ENCODE results near the gene RPL15. TPM values are rescaled to one million over a fixed set of nuclear protein-coding genes. Genes with fewer than 3 reads are reported as not detected.

The RPL15 gene
- total RNA-seq, 1 donor from 2014 or later, result 5,928 TPM

- Histone ChIP-seq H3K4me2 (no peak overlapping the region), H3K27ac (no peak overlapping the region), H3K9ac (no peak overlapping the region), H4K20me1 (ENCODE audit: low read depth) (peaks cover 65% of the 10 kb centered on the region), H3K4me3 (no peak overlapping the region), H3K4me1 (no peaks in the 10 kb centered on the region), H2AFZ (replicated peaks) (no peak overlapping the region), H3K9me3 (ENCODE audit: low read depth) (no peaks in the 10 kb centered on the region), H3K36me3 (peaks cover 17% of the 10 kb centered on the region), H3F3A (ENCODE audit: low read depth) (peaks cover 30% of the 10 kb centered on the region), H3K79me2 (ENCODE audit: low read depth) (peaks cover 99% of the 10 kb centered on the region), H3K27me3 (no peaks in the 10 kb centered on the region)
- DNase-seq (ENCODE audit: low spot score), result no peak
- H3K4me3 Mint-ChIP-seq, result no peak overlapping the region
- TF ChIP-seq EZH2phosphoT487 (IDR thresholded peaks at IDR 0.05) (no peak), EZH2 (IDR thresholded peaks at IDR 0.05) (no peak), CTCF (IDR thresholded peaks at IDR 0.05) (no peak)
- H3K27ac Mint-ChIP-seq, result no peak overlapping the region
- H3K4me1 Mint-ChIP-seq, result peaks cover 9% of the 10 kb centered on the region
- H3K9me3 Mint-ChIP-seq, result no peaks in the 10 kb centered on the region
- no peaks in the 10 kb centered on the region for H3K27me3 Mint-ChIP-seq (ENCODE audit: insufficient read depth, low read depth)
- H3K36me3 Mint-ChIP-seq, result peaks cover 24% of the 10 kb centered on the region
These were observed 31.7 kb upstream of the RPL15 start for GRCh38 chr3:23885210-23885609.

- H3K4me1 Mint-ChIP-seq, result peaks cover 13% of the 10 kb centered on the region
- no peak overlapping the region for H3K9ac ChIP-seq
- peak overlapping the region; percentile 66 for H3K27ac ChIP-seq
- no peak overlapping the region for H3K4me3 Mint-ChIP-seq
- H3K9me3 Mint-ChIP-seq, result no peaks in the 10 kb centered on the region
- H3K36me3 Mint-ChIP-seq, result peaks cover 21% of the 10 kb centered on the region
- no peaks in the 10 kb centered on the region for H3K9me3 ChIP-seq (ENCODE audit: low read depth)
- peaks cover 30% of the 10 kb centered on the region for H3F3A ChIP-seq (ENCODE audit: low read depth)
- H3K4me1 ChIP-seq, result no peaks in the 10 kb centered on the region
- no peak for DNase-seq (ENCODE audit: low spot score)
- H3K27me3 Mint-ChIP-seq (ENCODE audit: insufficient read depth, low read depth), result no peaks in the 10 kb centered on the region
- no peak overlapping the region for H3K4me2 ChIP-seq
- no peak overlapping the region for H2AFZ ChIP-seq (replicated peaks)
- H3K27ac Mint-ChIP-seq, result no peak overlapping the region
- no peaks in the 10 kb centered on the region for H3K27me3 ChIP-seq
- H4K20me1 ChIP-seq (ENCODE audit: low read depth), result peaks cover 72% of the 10 kb centered on the region
- H3K4me3 ChIP-seq, result no peak overlapping the region
- peaks cover 23% of the 10 kb centered on the region for H3K36me3 ChIP-seq
- TF ChIP-seq CTCF (IDR thresholded peaks at IDR 0.05), result no peak
- TF ChIP-seq EZH2phosphoT487 (IDR thresholded peaks at IDR 0.05), result no peak
- no peak for TF ChIP-seq EZH2 (IDR thresholded peaks at IDR 0.05)
- H3K79me2 ChIP-seq (ENCODE audit: low read depth), result peaks cover 99% of the 10 kb centered on the region
These were observed 30.6 kb upstream of the RPL15 start for GRCh38 chr3:23886311-23886710.

- no peaks in the 10 kb centered on the region for H3K9me3 ChIP-seq (ENCODE audit: low read depth)
- H3K27ac Mint-ChIP-seq, result no peak overlapping the region
- peaks cover 32% of the 10 kb centered on the region for H3K36me3 ChIP-seq
- peaks cover 83% of the 10 kb centered on the region for H3K79me2 ChIP-seq (ENCODE audit: low read depth)
- no peaks in the 10 kb centered on the region for H3K27me3 ChIP-seq
- H3K4me2 ChIP-seq, result no peak overlapping the region
- H3K4me3 ChIP-seq, result no peak overlapping the region
- H3F3A ChIP-seq (ENCODE audit: low read depth), result peaks cover 24% of the 10 kb centered on the region
- no peaks in the 10 kb centered on the region for H3K9me3 Mint-ChIP-seq
- no peaks in the 10 kb centered on the region for H3K27me3 Mint-ChIP-seq (ENCODE audit: insufficient read depth, low read depth)
- peaks cover 14% of the 10 kb centered on the region for H3K36me3 Mint-ChIP-seq
- DNase-seq (ENCODE audit: low spot score), result no peak
- peaks cover 79% of the 10 kb centered on the region for H4K20me1 ChIP-seq (ENCODE audit: low read depth)
- H3K4me1 ChIP-seq, result no peaks in the 10 kb centered on the region
- no peak overlapping the region for H3K9ac ChIP-seq
- no peak overlapping the region for H3K27ac ChIP-seq
- H3K4me3 Mint-ChIP-seq, result no peak overlapping the region
- no peak overlapping the region for H2AFZ ChIP-seq (replicated peaks)
- peaks cover 13% of the 10 kb centered on the region for H3K4me1 Mint-ChIP-seq
- TF ChIP-seq CTCF (IDR thresholded peaks at IDR 0.05) (peak; percentile 79), EZH2phosphoT487 (IDR thresholded peaks at IDR 0.05) (no peak)
These were observed 28.2 kb upstream of the RPL15 start for GRCh38 chr3:23888617-23889228.
